GM12878 (cell line): ENCODE measurements around the gene PCBD1. TPM values are rescaled to one million over a fixed set of nuclear protein-coding genes. Genes with fewer than 3 reads are reported as not detected.

Source experiments
- ATAC-seq: fragments of 200-7000 bp; cut with Tn5 transposase; 3 replicates; pipeline ENCODE4 v1.9.1; 2020; ENCODE audit warnings: mild to moderate bottlenecking, moderate library complexity
- Bru-seq: library from RNA; stranded (reverse); fragments of 400-500 nt; gene quantifications from one replicate; lab custom pipeline; 2021; lab: Mats Ljungman, UMichigan
- BruChase-seq, 2 experiments: library from RNA; stranded (reverse); fragments of 400-500 nt; gene quantifications; one replicate each; lab custom pipeline; 2021; lab: Mats Ljungman, UMichigan
- BruUV-seq: library from RNA; stranded (reverse); fragments of 400-500 nt; replicated peaks from 2 replicates; lab custom pipeline; 2021; lab: Mats Ljungman, UMichigan
- CTCF ChIA-PET: fragments of 300-600 bp; sonication (Branson Sonifier 250); formaldehyde crosslinking; extraction: SDS; loops from one replicate; lab custom pipeline; 2021; ENCODE audit warnings: inconsistent platforms; lab: Yijun Ruan, JAX
- POLR2A ChIA-PET: fragments of 350-600 bp; formaldehyde crosslinking; extraction: SDS; loops from one replicate; lab custom pipeline; 2021; ENCODE audit warnings: inconsistent platforms; lab: Charles Lee
- RAD21 ChIA-PET: fragments of 300-600 bp; sonication (Branson Sonifier 250); formaldehyde crosslinking; loops from one replicate; lab custom pipeline; 2023; ENCODE audit warnings: antibody characterized with exemption; ENCODE audit not compliant: unreplicated experiment; lab: Charles Lee
- SMC1A ChIA-PET: fragments of 300-600 bp; sonication (Branson Sonifier 250); formaldehyde crosslinking; loops from one replicate; lab custom pipeline; 2023; ENCODE audit not compliant: unreplicated experiment, uncharacterized antibody; lab: Charles Lee
- DNase-seq: peaks from one replicate; pipeline ENCODE4 v3.0.0-alpha.2; 2011; ENCODE audit warnings: low read depth, low spot score
- FAIRE-seq: peaks from 3 replicates; lab custom pipeline; 2011; peaks lifted over from hg19 to GRCh38; lab: Jason Lieb, UNC
- H2AFZ ChIP-seq: 2 replicates; pipeline ENCODE4 v1.6.0; 2011; ENCODE audit warnings: low read depth, low read length, control low read depth; ENCODE audit not compliant: control insufficient read depth
- H3K27ac ChIP-seq: 2 replicates; pipeline ENCODE4 v1.5.1; 2011; ENCODE audit warnings: control low read depth; ENCODE audit not compliant: control insufficient read depth, insufficient read depth
- H3K27me3 ChIP-seq, 2 experiments: replicated peaks in 1 of 2; 2 replicates each; pipeline versions ENCODE4 v1.6.0 to v1.6.1; 2011; ENCODE audit warnings: low read length in 1 of 2; ENCODE audit not compliant: control insufficient read depth in 2 of 2, insufficient read depth in 2 of 2
- H3K36me3 ChIP-seq, 2 experiments: 2 replicates each; pipeline ENCODE4 v1.5.1; 2011; ENCODE audit warnings: low read length in 1 of 2; ENCODE audit not compliant: control insufficient read depth in 2 of 2, insufficient read depth in 2 of 2
- H3K4me1 ChIP-seq: 2 replicates; pipeline ENCODE4 v1.6.1; 2011; ENCODE audit warnings: mild to moderate bottlenecking, low read length, moderate library complexity, mixed read lengths; ENCODE audit not compliant: control insufficient read depth, insufficient read depth
- H3K4me2 ChIP-seq: 2 replicates; pipeline ENCODE4 v1.6.0; 2011; ENCODE audit warnings: control low read depth; ENCODE audit not compliant: control insufficient read depth, insufficient read depth
- H3K4me3 ChIP-seq: fragments of 200-600 bp; sonication (generic); 2 replicates; pipeline ENCODE4 v1.5.1; 2016
- H3K79me2 ChIP-seq: 2 replicates; pipeline ENCODE4 v1.6.0; 2011; ENCODE audit warnings: low read length; ENCODE audit not compliant: control insufficient read depth, insufficient read depth
- H3K9ac ChIP-seq: 2 replicates; pipeline ENCODE4 v1.8.0; 2011; ENCODE audit warnings: low read length, control low read depth, mixed read lengths; ENCODE audit not compliant: control insufficient read depth, insufficient read depth
- H3K9me3 ChIP-seq: replicated peaks from 3 replicates; pipeline ENCODE4 v1.5.1; 2011; ENCODE audit warnings: mild to moderate bottlenecking, low read length; ENCODE audit not compliant: control insufficient read depth, insufficient read depth
- H4K20me1 ChIP-seq: 2 replicates; pipeline ENCODE4 v1.6.0; 2011; ENCODE audit not compliant: control insufficient read depth, insufficient read depth
- CHD1 ChIP-seq: IDR thresholded peaks from 2 replicates; pipeline ENCODE4 v1.6.1; 2012; ENCODE audit warnings: low read depth, low read length, improper control_type of control experiment
- CHD4 ChIP-seq: fragments of 200-600 bp; sonication (generic); IDR thresholded peaks from 2 replicates; pipeline ENCODE4 v1.6.1; 2016; ENCODE audit warnings: mild to moderate bottlenecking
- EED ChIP-seq: sonication (generic); IDR thresholded peaks from 2 replicates; pipeline ENCODE4 v1.6.1; 2016; ENCODE audit warnings: antibody characterized with exemption, low read depth
- JUND ChIP-seq: IDR thresholded peaks from 2 replicates; pipeline ENCODE4 v1.6.1; 2012; ENCODE audit warnings: low read depth, mild to moderate bottlenecking, low read length, improper control_type of control experiment, moderate library complexity
- SIN3A ChIP-seq: IDR thresholded peaks from 2 replicates; pipeline ENCODE4 v1.6.1; 2012; ENCODE audit warnings: low read depth, low read length, improper control_type of control experiment
- TARDBP ChIP-seq: IDR thresholded peaks from 2 replicates; pipeline ENCODE4 v1.6.1; 2016; ENCODE audit warnings: borderline replicate concordance
- WGBS: methylation state at CpG from one replicate; pipeline ENCODE4 v1.1.6; 2016; ENCODE audit warnings: low lambda C conversion rate; ENCODE audit not compliant: insufficient replicate concordance, insufficient coverage; ENCODE audit errors: missing lambda C conversion rate; 5-methylcytosine and 5-hydroxymethylcytosine counted together
- in situ Hi-C: fragments of 300-500 bp; cut with MboI; formaldehyde crosslinking; loops from 9 replicates; pipeline ENCODE4 v1.14.3; 2018; ENCODE audit warnings: mixed read lengths
- intact Hi-C: fragments of 100-400 bp; cut with micrococcal nuclease; formaldehyde crosslinking; loops from one replicate; pipeline ENCODE4 v1.14.2; 2022; ENCODE audit not compliant: unreplicated experiment
- long read RNA-seq, 2 experiments: library from polyadenylated mRNA; unstranded; transcript quantifications; one replicate each; pipeline ENCODE4 v2.0.0, GENCODE V29; 2019 to 2020
- polyA minus RNA-seq, 3 experiments: library from RNA; depleted of rRNA, polyadenylated mRNA; stranded (reverse); fragments of >200 nt; gene quantifications; 2 replicates each; pipeline ENCODE4 v1.2.3, GENCODE V29; 2011
- polyA plus RNA-seq, 11 experiments: library from polyadenylated mRNA; depleted of rRNA in 4 of 11; unstranded in 6 of 11; stranded (reverse) in 5 of 11; fragments of >200 nt; fragmentation: Nextera tagmentation in 4 of 11; fragmentation: Illumina TruSeq in 1 of 11; extraction: Ambion mirVana in 4 of 11; extraction: Trizol in 1 of 11; gene quantifications; 1 replicate in 1 of 11; 2 replicates in 10 of 11; pipeline versions ENCODE4 v1.2.1 to v1.2.3, GENCODE V29; 2011 to 2016; ENCODE audit warnings: inconsistent platforms in 2 of 11, missing spikeins in 2 of 11, low read depth in 1 of 11
- total RNA-seq, 4 experiments: library from RNA; depleted of rRNA in 3 of 4; stranded (reverse); fragments of >200 nt in 3 of 4; fragmentation: Illumina TruSeq in 1 of 4; extraction: Trizol in 1 of 4; gene quantifications; 2 replicates each; pipeline versions ENCODE4 v1.2.1 to v1.2.3, GENCODE V29; 2013 to 2021
- TF ChIP-seq, protein P1 (sequence below): IDR thresholded peaks from 2 replicates; pipeline ENCODE4 v1.6.1; 2012; ENCODE audit warnings: low read length, inconsistent platforms
- TF ChIP-seq, protein P2 (sequence below): fragments of 450-650 bp; formaldehyde crosslinking; IDR thresholded peaks from 2 replicates; pipeline ENCODE4 v1.4.0; 2020; ENCODE audit warnings: mild to moderate bottlenecking, moderate library complexity

PCBD1 gene
- 4.9 and 6.0 TPM in 2 replicates for total RNA-seq (2013; cell fraction: nucleolus; rRNA removed)
- total RNA-seq (2014; rRNA removed) (32.7 and 37.9 TPM in 2 replicates), total RNA-seq (2014; rRNA removed; fragmentation: Illumina TruSeq; extraction: Trizol) (23.7 and 27.9 TPM in 2 replicates), total RNA-seq (2021) (25.1 and 30.3 TPM in 2 replicates), polyA plus RNA-seq (2011; rRNA removed) (58.2 and 66.8 TPM in 2 replicates), polyA plus RNA-seq (2014; fragmentation: Illumina TruSeq; extraction: Trizol) (22.8 and 39.4 TPM in 2 replicates), polyA plus RNA-seq (2014; fragmentation: Nextera tagmentation; extraction: Ambion mirVana) (10 to 100 TPM in 1 of 2 experiments, 1 to 10 TPM in 1; 5.6 to 13.2 TPM), polyA plus RNA-seq (2014; rRNA removed) (30.5 and 32.9 TPM in 2 replicates), polyA plus RNA-seq (2016; fragmentation: Nextera tagmentation; extraction: Ambion mirVana) (10 to 100 TPM; 49.2 to 58.5 TPM), polyA minus RNA-seq (2011; rRNA and poly(A)+ RNA removed) (33.0 and 51.8 TPM in 2 replicates), Bru-seq, nascent RNA (percentile 77 among the genes with signal in this experiment), BruChase-seq, experiment 1, labeled RNA remaining after a 6-hour chase (percentile 71 among the genes with signal in this experiment), BruChase-seq, experiment 2, labeled RNA remaining after a 2-hour chase (percentile 61 among the genes with signal in this experiment)
- polyA plus RNA-seq (2011; ENCODE audit: low read depth) = 24.5 TPM
- polyA plus RNA-seq (2011; cell fraction: cytosol; rRNA removed) = 109 and 114 TPM in 2 replicates
- polyA plus RNA-seq (2011; cell fraction: nucleus; rRNA removed) = 45.1 and 62.0 TPM in 2 replicates
- polyA plus RNA-seq (2012) = 35.4 and 42.8 TPM in 2 replicates
- 17.0 and 23.3 TPM in 2 replicates for polyA minus RNA-seq (2011; cell fraction: cytosol; rRNA and poly(A)+ RNA removed)
- 12.6 and 16.1 TPM in 2 replicates for polyA minus RNA-seq (2011; cell fraction: nucleus; rRNA and poly(A)+ RNA removed)
- long read RNA-seq, experiment 1, transcript PCBD1-201 (4 exons, 1,006 nt) = major isoform, 53 of 62 reads
- long read RNA-seq, experiment 1, partial matches to known transcripts = 6 of 62 reads
- long read RNA-seq, experiment 1, other reads (novel, unspliced or antisense) = 2 of 62 reads
- long read RNA-seq, experiment 2, transcript PCBD1-201 (4 exons, 1,006 nt) = major isoform, 99 of 113 reads
- long read RNA-seq, experiment 2, partial matches to known transcripts = 6 of 113 reads
- long read RNA-seq, experiment 2, other reads (novel, unspliced or antisense) = 8 of 113 reads

DNA sequence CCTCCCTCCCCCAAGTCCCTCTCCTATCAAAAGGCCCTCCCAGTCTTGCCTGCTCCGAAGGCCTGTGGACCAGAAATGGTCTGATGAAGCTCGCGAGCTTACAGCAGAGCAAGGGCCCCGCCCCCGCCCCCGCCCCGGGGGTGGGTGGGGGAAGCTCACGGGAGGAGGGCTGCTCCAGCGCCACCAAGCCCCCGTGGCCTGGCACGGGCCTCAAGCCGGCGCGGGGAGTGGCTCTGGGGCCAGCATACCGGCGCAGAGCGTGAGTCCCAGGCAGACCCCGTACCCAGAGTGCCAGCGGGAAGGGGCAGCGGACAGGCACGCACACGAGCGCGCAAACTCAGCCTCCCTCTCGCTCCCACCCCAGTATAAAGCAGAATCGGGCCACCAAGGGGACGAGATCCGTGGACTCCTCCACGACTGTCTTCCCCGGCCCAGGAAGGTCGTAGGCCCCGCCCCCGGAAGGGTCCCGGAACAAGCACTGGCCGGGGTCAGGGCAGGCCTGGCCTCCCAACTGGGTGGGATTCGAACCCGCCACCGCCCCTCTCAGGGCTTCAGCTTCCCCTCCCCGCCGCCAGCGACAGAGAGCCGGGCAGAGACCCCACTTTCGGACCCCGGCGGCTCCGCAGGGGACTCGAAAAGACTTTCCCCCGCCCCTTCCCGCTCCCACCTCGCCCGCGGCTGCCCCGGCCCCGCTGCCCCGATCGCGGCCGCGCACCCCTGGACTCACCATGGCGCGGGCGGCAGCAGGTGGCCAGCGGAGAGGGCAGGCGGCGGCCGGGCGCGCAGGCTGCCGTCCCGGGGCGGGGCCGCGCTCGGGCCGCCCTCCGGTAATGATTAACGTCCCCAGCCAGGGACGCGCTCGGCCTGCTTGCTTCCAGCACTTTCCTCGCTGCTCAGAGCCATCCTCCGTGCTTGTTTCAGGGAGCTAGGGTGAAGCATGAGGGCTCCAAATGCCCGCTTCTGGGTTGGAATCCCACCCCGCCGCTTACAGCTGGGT, at the start of gene PCBD1:
PCBD1 (minus strand) TSS at position 762 of the 997 bp plus-strand sequence; CDS start at position 730, 32 bp downstream.
- ATAC-seq (peak; percentile 93), DNase-seq (no peak), FAIRE-seq (no peak)
- Histone ChIP-seq H3K27ac (peak within 1 kb of the TSS; percentile 68), H3K79me2 (no peaks in the 10 kb centered on the region), H3K27me3 (no peaks in the 10 kb centered on the region), H2AFZ (peak within 1 kb of the TSS; percentile 93), H3K9ac (peak within 1 kb of the TSS; percentile 81), H3K36me3 (peaks cover 0 to 1% of the 10 kb centered on the region in 2 experiments; a peak in 3 of 4 replicates), H4K20me1 (no peaks in the 10 kb centered on the region), H3K9me3 (no peaks in the 10 kb centered on the region), H3K4me1 (peaks cover 6% of the 10 kb centered on the region; the same call in 1 of the 2 replicates), H3K4me3 (peak within 1 kb of the TSS; percentile 71), H3K4me2 (peak within 1 kb of the TSS; percentile 94)
- ChIA-PET SMC1A (interaction anchor here (0.6 to 1.6 kb wide), 3 partner anchors 9 to 339 kb away, joined by 3 to 5 read pairs (median 5); no protein-coding TSS in a partner anchor), CTCF (interaction anchor here (0.6 to 1.9 kb wide), 3 partner anchors 15 to 109 kb away, joined by 4 to 8 read pairs (median 6); partner anchors contain the start of gene SGPL1), POLR2A (interaction anchor here (0.9 kb wide), 1 partner anchor 11 kb away, joined by 3 read pairs; no protein-coding TSS in a partner anchor), RAD21 (interaction anchor here (0.7 kb wide), 1 partner anchor 425 kb away, joined by 3 read pairs; no protein-coding TSS in a partner anchor)
- intact Hi-C loops (loop anchor here (10.0 kb wide), 1 partner anchor 423 kb away; no protein-coding TSS in a partner anchor), in situ Hi-C loops (loop anchor here (10.0 kb wide), 1 partner anchor 423 kb away; no protein-coding TSS in a partner anchor)
- BruUV-seq = no TSS peak
- 1% methylated on average over 73 of the region's 85 CpGs for WGBS
- TF ChIP-seq TARDBP (no peak), CHD4 (no peak), EED (no peak), SIN3A (no peak), JUND (no peak), CHD1 (no peak)
- TF ChIP-seq, protein P1, sequence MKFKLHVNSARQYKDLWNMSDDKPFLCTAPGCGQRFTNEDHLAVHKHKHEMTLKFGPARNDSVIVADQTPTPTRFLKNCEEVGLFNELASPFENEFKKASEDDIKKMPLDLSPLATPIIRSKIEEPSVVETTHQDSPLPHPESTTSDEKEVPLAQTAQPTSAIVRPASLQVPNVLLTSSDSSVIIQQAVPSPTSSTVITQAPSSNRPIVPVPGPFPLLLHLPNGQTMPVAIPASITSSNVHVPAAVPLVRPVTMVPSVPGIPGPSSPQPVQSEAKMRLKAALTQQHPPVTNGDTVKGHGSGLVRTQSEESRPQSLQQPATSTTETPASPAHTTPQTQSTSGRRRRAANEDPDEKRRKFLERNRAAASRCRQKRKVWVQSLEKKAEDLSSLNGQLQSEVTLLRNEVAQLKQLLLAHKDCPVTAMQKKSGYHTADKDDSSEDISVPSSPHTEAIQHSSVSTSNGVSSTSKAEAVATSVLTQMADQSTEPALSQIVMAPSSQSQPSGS = no peak
- TF ChIP-seq, protein P2, sequence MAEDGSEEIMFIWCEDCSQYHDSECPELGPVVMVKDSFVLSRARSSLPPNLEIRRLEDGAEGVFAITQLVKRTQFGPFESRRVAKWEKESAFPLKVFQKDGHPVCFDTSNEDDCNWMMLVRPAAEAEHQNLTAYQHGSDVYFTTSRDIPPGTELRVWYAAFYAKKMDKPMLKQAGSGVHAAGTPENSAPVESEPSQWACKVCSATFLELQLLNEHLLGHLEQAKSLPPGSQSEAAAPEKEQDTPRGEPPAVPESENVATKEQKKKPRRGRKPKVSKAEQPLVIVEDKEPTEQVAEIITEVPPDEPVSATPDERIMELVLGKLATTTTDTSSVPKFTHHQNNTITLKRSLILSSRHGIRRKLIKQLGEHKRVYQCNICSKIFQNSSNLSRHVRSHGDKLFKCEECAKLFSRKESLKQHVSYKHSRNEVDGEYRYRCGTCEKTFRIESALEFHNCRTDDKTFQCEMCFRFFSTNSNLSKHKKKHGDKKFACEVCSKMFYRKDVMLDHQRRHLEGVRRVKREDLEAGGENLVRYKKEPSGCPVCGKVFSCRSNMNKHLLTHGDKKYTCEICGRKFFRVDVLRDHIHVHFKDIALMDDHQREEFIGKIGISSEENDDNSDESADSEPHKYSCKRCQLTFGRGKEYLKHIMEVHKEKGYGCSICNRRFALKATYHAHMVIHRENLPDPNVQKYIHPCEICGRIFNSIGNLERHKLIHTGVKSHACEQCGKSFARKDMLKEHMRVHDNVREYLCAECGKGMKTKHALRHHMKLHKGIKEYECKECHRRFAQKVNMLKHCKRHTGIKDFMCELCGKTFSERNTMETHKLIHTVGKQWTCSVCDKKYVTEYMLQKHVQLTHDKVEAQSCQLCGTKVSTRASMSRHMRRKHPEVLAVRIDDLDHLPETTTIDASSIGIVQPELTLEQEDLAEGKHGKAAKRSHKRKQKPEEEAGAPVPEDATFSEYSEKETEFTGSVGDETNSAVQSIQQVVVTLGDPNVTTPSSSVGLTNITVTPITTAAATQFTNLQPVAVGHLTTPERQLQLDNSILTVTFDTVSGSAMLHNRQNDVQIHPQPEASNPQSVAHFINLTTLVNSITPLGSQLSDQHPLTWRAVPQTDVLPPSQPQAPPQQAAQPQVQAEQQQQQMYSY (CRISPR knock-in tag) = no peak
